NCI-H1105 treated with DMSO at 0.1 percent for 48 hours (cell line): ENCODE results near the gene PTER.
A peak's percentile ranks its signal among the peaks of the same experiment; 100 is the strongest.

Experiments used
- DNase-seq: peaks from one replicate; lab custom pipeline; 2025; lab: John Stamatoyannopoulos, UW

PTER gene

DNA sequence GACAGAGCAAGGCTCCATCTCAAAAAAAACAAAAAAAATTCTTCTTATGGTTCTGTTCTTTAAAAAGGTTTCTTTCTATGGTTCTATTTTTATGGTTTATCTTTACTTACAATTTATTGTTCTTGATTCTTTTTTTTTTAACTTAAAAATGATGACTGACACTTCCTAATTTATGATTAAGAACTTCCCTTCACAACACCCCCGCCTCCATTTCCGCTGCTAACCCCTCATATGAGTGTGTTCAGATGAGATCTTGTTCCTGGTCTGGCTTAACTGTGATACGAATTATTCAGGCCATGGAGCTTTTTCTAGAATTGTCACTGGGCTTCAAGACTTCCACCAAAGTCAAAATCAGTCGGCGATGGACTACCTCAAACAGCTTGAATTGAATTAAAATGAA is 33.9 kb downstream of the PTER start:
- DNase-seq: no peak

DNA sequence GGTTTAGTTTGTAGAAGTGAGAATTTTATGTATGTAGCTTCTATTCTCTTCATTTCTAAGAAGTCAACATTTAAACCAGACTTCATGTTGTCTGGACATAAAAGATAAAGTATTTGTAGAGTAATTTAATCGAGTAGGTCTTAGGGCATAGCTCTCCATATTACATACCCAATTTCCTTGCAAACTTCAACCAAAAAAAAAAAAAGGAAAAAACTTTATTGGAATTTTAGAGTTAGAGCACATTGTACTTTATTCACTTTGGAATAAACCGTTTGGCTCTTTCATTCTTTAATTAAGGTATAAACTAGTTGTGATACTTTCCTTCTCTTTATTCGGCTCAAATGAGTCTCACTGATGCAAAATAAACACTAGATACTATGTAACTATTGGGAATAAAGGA is 36.0 kb downstream of the PTER start:
- no peak for DNase-seq

DNA sequence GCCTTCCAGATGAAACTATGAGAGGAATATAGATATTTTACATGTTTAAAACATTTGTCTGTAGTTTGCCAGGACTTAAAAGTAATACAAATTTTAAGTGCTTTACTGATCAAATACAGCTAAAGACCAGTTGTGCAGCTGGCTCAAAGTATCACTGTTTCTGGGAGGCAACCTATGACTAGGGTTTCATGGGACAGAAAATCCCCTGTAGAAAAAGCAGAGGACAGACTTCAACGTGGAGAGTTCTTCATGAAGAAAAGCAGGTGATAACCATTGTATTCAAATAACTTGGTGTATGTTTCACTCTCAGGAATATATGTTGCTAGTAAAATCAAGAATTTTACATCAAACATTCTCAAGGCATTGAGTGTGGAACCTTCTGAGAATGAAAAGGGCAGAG is 40.9 kb downstream of the PTER start:
- no peak for DNase-seq

DNA sequence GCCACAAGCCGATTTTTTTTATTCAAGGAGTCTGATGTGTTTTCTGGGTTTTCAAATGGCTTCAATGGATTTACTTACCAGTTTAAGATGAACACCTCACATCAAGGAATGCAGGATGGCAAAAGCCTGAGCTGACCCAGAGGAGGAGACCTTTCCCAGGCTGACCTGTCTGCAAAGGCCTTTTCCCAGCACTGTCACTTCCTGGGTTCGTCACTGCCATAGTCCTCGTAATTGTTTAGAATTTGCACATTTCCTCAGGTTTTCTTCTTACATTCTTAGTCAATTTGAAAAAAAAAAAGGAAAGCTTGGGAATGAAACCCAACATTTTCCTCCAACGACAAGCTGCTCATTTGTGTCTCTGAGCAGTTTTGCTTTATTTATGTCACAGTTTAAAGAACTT is 42.0 kb downstream of the PTER start:
- no peak for DNase-seq

DNA sequence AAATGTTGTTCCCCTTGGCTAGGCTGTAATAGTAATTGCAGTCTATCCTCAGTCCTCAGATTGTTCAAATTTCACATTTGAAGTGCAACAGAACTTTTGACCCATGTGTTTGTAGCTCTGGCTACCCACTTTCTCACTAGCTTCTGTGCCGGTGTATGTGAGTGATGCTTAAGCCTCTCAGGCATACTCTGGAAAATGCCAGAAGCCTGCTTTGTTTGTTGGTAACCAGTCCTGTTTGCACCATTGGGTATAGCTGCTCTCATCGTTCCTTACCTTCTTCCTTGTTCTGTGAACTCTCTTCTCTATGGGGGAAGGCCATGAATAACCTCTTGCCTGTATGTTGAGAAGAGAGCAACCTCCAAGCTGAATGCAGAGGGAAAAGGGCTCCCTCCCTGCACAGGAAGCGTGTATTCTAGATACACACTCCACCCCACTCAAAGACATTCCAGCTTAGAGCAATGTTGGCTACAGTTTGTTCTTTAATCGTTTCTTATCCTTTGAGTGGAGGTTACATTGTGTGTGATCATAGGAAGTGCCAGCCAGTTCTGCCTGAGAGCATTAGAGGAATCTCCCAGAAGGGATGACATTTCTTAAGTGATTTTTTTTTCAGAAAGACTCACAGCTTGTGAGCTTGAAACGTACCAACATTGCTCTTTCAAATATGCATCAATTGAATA is 44.4 kb downstream of the PTER start:
- DNase-seq: no peak

DNA sequence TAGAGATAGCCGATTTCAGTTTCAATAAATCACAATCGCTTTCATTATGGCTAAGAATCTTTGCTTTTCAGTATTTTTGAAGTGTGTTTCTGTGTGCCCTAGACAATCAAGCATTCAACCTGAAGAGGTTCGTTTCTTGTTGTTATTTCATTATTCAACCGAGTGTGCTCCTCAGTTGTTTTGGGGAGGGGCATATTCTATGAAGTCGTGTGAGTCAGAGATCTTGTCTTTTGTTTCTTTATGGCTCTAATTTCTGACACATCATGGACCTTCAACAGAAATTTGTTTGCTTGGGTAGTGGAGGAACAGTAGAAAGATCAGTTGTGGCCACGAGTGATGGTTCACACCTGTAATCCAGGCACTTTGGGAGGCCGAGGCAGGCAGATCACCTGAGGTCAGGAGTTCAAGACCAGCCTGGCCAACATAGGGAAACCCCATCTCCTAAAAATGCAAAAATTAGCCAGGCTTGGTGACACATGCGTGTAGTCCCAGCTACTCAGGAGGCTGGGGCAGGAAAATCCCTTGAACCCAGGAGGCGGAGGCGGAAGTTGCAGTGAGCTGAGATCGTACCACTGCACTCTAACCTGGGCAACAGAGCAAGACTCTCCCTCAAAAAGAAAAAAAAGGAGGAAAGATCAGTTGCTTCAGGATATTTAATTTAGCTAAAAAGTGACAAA is 46.6 kb downstream of the PTER start:
- DNase-seq: no peak

DNA sequence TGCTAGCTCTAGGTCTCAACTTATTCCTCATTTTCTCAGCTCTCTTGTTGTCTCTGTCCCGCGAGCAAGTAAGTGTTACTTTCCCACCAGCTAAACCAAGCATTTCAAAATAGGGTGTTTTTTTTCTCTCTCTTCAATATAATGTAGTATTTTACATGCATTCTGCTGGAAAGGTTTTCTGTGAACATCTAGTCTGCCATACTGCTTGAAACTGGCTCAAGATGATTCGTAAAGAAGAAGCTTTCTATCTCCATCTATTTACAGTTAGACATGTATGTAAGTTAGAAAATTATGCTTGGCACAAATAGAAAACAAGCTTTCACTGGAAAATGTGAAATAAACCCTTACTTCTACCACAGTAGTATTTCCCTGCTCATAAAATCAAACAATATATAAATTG is 53.7 kb downstream of the PTER start:
- DNase-seq: no peak

DNA sequence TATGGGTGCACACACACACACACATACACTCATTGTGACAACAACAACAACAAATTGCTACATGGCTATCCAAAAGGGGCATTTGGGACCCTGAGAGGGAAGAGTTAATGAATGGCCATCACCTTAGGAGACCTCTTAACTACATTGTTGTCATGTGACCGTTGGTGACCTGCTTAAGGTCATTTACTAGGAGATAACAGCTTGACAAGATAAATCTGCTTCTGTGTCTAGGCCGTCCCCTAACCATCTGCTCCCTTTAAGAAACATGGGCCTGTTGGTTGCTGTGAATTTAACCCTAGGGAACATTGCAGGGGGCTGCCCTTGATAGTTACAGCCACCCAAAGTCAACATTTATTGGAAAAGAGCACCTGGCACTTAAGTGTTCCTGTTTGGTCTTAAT is 55.1 kb downstream of the PTER start:
- DNase-seq: no peak

DNA sequence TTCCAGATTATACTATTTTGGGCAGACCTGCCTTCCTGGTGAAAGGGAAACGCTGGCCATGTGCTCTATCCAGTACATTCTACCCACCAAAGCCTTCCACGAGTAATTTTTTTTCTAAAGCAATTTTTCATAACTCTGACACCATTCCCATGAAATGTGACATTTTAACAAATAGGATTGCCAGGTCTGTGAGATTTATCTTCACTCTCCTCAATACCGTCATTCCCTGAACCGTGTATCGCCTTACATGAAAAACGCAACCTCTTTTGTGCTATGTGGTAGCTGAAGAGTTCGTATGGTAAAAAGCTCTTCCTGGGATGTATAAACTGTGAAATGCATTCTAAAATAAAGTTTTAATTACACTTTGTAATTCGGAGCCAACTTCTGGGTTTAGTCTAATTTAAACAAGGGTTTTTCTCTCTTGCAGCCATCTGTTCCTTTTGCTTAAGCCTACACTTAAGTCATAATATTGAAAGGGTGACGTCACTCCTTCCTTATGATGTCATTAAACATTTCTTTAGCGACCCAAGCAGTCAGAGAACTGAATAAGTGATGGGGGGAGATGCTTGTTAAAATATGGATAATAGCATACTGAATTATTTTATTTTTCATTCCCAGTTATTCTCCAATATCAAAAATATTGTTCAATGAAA is 57.2 kb downstream of the PTER start:
- no peak for DNase-seq

DNA sequence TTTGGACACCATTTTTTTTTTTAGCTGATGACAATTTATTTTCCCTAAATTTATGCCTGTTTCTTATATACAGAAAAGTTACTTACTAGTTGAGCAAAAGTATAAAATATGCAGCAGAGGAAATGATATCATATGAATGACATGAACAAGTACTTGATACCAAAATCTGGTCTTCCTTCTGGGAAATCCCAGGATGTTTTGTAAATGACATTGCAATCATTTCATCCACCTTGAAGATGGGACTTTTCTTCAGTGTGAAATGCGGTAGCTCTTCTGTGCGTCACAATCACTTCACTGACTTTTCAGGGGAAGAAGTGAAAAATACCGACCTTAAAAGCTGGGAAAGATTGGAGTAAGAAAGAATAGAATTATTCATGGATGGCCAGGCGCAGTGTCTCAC is 61.1 kb downstream of the PTER start:
- DNase-seq: no peak

DNA sequence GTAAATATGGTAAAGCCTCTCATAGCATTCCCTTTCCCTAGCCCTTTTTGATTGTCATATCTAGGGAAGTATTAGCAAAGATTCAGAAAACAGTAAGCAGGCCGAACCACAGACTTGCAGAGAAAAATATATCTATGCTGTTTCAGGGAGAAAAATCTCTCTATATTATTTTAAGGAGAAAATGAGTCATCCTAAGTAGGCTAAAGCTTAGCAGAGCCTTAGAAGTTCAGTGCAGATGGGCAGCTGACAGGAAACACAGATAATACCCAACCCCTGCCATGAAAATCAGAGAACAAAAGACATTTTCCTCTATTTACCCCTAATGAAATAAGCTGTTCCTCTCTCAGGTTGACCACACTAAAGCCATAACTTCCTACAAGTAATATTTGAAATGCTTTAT is 68.4 kb downstream of the PTER start:
- no peak for DNase-seq

DNA sequence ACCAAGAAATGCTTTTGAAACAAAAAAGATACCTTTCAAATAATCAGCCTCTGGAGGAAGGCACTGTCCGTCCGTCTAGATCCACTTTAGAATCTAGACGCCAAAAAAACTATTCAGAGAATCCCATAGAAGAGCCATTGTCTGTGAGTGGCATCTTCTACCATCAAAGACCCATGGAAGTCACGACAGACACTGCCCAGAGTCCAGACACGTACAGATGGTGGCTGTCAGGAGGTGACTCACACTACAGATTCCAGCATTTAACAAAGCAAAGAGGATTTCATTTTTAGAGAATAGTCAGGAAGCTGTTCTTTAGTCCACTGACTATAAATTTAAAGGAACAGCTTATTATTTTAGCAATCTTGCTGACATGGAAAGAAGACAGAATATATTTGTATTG is 73.2 kb downstream of the PTER start:
- no peak for DNase-seq

DNA sequence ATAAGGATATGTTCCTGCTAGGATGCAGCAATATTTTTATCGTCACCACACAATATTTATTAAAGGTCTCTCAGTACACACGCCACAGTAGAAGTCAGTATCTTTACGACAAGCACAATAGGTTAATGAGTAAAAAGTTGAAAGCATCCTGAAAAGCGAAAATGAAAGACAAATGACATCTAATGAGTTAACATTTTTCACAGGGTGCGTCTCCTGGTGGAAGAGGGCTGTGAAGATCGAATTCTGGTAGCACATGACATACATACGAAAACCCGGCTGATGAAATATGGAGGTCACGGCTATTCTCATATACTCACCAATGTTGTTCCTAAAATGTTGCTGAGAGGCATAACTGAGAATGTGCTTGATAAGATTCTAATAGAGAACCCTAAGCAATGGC is 74.0 kb downstream of the PTER start:
- no peak for DNase-seq

DNA sequence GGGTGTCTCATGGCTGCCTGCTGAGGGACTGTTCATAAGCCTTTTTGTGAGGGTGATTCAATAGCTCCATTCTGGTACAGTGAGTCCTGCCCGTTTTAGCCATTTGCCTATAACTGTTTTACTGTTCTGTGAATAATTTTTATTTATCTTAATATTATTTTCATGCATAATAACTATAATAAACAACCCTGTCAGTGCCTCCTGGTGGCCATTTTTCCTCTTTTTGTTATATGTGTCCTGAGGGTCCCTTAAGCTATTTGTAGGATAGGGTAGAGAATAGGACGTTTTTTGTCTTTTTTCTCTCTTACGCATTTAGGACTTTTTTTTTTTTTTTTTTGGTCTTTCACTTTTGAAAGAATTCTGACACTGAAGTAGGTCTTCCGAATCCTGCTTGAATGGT is 82.0 kb downstream of the PTER start:
- DNase-seq: no peak

DNA sequence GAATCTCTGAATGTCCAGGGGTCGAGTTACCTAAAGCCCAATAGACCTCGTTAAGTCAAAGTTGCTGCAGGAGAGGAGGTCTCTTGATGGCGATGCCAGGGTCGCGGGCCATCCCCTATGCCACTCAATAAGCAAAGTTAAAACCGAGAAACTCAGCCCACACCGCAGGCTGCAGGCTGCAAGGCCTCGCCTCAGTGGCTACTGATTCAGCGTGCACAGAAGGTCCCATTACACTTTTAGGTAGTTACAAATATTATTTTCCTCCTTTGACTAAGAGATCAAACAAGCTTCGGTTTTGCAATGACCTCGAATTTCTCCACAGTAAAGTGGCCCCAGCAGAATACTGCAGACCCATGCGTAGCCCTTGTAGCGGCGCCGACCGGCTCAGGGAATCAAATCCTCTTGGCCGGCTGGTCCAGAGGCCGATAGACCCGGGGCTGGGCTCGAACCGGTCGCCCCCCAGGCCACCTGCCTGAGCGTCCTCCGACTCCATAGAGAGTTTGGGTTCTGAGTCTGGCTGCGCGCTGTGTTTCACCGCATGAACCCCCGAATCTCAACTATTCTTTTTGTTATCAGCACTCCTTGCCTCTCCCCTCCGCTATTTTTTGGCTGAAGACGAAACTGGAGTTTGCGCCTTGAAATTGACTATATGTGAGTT is 82.6 kb downstream of the PTER start:
- no peak for DNase-seq

DNA sequence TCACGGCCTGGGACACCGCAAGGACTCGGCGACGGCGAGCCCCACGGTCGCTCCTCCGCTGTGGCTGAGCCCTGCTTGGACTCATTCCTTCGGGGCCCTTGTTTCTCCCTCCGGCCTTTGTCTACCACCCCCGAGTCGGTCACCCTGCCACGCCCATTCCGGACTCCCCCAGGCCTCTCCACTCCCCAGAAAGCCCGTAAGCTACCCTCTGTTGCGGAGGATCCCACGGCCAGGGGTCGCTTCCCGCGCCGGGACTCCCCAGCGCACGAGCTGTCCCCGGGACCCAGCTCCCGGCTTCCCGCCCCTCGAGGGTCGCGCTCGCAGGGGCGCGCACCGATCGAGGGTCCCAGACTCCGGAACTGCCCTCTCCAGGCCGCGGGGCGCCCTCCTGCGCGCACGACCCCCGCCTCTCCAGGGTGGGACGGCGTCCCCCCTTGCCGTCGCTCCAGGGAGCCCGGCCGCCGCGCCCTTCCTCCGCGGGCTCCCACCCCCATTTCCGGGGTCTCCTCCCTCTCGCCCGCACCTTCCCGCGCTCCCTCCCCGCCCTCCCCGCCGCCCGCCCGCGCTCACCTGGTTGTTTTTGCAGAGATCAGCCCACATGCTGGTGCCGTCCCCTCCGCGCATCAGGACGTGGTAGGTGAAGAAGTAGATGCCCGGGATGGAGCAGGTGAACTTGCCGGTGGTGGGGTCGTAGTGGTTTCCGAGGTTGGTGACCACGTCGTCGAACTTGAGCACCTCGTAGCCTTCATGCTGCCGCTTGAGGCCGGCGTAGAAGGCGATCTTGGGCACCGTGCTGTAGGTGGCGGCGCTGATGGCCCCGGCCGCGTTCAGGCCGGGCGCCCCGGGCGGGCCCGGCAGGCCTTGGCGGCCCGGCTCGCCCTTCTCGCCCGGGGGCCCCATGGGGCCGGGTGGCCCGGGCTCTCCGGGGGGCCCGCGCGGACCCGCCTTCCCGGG is 83.4 kb downstream of the PTER start:
- DNase-seq: no peak

DNA sequence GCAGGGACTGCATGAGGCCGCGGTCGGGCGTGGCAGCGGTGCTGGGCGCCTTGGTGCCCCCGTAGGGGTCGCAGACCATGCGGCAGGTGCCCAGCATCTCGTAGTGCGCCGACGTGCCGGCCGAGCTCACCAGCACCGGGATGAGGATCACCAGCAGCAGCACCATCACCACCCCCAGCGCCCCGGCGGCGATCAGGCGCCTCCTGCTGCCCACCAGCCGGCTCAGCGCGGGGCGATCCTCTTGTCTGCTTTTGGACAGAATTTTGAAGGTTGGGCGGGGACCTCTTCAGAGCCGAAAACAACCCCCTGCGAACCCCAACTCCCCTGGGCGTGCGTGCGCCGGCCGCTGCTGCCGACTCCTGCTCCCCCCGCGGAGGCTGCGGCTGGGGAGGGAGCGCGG is 84.1 kb downstream of the PTER start:
- DNase-seq: peak; percentile 33

DNA sequence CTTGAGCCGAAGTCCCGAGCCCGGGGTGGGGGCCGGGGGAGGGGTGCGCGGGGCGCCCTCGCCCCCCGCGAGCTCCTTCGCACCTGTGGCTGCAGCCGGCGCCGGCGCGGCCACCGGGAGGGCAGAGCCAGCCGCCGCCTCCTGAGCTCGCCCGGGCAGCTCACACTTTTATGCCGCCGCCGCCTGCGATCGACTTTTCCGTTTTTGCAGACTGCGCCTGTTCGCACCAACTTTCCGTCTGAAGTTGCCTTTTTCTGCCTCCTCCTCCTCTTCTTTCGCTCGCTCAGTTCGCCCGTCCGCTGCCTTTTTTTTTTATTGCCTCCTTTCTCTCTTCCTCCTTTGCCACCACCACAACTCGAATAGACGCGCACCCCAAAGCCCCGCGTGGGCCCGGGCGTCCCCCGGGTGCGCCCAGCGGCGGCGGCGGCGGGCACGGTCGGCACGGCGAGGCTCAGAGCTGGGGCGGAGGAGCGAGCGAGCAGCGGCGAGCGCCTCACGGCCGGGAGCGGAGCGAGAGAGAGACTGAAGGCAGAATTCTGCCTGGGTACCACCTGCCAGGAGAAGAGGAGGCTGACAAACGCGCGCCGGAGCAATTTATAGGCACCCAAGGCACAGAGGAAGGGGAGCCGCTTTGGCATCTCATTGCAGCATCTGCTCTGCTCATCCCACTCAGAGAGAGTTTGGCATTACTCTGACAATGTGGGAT is 84.7 kb downstream of the PTER start, which contains the start of gene C1QL3:
Gene C1QL3 (minus strand): TSS at position 569 of the 706 bp plus-strand sequence. CDS start 814 bp downstream, outside the sequence.
- peak; percentile 32 for DNase-seq

DNA sequence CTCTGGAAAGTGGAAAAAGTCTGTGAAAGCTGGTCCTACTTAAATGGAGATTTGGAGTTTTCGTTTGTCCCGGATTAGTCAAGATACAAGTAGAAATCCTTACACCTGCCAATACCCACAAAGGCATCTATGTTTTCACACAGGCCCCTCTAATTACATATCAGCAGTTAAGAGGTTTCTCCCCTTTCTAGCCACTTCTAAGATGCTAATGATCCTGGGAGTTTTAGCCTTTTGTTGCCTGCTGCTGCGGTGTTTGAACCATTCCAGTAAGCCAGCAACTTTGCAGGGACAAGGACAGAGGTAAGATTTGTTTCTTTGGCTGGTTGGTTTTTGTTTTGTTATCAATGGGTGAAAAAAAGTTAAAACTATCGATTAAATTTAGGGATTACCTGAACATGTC is 90.6 kb downstream of the PTER start:
- no peak for DNase-seq

DNA sequence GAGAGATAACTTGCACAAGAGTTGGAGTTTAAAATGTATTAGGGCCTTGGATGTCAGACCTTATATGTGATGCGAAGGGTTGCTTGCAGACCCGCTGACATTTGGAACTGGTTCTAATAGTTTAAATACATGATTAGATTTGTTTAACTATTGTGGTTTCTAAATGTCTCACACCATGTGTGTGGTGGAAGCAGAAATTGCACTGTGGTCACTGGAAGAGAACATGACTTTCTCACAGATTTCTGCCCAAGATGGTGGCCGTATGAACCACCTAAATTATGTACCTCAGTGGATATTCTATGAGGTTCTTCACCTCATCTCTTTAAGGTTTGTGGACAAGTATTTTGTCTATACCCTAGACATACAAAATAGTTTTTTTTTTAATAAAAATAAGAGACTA is 93.0 kb downstream of the PTER start:
- DNase-seq: no peak

DNA sequence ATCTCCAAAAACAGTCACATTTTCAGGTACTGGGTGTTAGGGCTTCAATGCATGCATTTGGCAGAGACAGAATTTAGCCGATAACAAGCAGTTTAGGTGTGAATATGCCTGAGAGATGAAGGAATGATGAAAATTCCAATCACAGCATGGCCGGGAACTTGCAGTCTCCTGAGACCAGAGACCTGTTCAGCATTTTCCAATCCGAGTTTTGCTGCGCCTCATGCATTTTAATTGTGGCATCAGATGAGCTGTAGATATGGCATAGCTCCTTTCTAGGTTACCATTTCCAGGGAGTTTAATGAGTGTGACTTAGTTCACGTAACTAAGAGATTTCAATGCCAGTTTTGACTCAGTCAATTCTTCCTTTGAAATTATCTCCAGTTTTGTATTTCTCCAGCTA is 99.3 kb downstream of the PTER start:
- DNase-seq: no peak
